Measurements from ENCODE around the gene SEC23A.
A peak's percentile ranks its signal among the peaks of the same experiment; 100 is the strongest.
"Not testable (repeated sequence)": the region's sequence is repeated elsewhere in the genome, so short reads cannot be mapped to it uniquely, and the experiment has no call there.

The SEC23A gene

GRCh38 chr14:39102969-39103957 lies at the start of gene SEC23A:
TSS of gene SEC23A (minus strand) at chr14:39103235. CDS start at chr14:39096118, 7,117 bp downstream.
- peak; percentile 62 to 78 for DNase-seq (ENCODE audit: low read depth in 2 of 2)

GRCh38 chr14:39145266-39145966 lies 42.4 kb upstream of the SEC23A start:
- DNase-seq (ENCODE audit: low read depth in 2 of 2): no peak

DNA sequence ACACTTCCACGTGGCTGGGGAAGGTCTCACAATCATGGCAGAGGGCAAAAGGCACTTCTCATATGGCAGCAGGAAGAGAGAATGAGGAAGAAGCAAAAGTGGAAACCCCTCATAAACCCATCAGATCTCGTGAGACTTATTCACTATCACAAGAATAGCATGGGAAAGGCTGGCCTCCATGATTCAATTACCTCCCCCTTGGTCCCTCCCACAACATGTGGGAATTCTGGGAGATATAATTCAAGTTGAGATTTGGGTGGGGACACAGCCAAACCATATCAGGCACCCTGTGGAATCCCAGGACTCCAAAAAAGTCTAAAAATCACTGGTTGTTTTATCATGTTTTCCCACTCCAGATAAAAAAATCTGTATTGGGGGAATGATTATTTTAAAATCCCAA lies 40.2 kb upstream of the SEC23A start:
- DNase-seq (ENCODE audit: low read depth in 2 of 2): not testable (repeated sequence)

DNA sequence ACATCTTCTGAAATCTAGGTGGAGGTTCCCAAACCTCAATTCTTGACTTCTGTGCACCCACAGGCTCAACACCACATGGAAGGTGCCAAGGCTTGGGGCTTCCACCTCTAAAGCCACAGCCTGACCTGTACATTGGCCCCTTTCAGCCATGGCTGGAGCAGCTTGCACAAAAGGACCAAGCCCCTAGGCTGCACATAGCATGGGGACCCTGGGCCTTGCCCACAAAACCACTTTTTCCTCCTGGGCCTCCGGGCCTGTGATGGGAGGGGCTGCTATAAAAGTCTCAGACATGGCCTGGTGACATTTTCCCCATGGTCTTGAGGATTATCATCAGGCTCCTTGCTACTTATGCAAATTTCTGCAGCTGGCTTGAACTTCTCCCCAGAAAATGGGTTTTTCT lies 38.6 kb upstream of the SEC23A start:
- DNase-seq (ENCODE audit: low read depth in 2 of 2): not testable (repeated sequence)

GRCh38 chr14:39140170-39140569 lies 37.1 kb upstream of the SEC23A start:
- no peak for DNase-seq (ENCODE audit: low read depth in 2 of 2)

- no peak for DNase-seq (ENCODE audit: low read depth in 2 of 2)
Observed at GRCh38 chr14:39138440-39138839, 35.4 kb upstream of the SEC23A start.

DNA sequence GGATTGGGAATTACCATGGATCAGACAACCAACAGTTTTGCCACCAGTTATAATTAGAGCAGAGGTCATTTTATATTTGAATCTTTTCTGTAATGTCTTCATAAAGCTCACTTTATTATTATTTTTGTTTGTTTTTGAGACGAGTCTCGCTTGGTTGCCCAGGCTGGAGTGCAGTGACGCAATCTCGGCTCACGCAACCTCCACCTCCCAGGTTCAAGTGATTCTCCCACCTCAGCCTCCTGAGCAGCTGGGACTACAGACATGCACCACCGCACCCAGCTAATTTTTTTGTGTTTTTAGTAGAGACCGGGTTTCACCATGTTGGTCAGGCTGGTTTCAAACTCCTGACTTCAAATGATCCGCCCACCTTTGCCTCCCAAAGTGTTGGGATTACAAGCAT lies 34.8 kb upstream of the SEC23A start:
- not testable (repeated sequence) for DNase-seq (ENCODE audit: low read depth in 2 of 2)

DNA sequence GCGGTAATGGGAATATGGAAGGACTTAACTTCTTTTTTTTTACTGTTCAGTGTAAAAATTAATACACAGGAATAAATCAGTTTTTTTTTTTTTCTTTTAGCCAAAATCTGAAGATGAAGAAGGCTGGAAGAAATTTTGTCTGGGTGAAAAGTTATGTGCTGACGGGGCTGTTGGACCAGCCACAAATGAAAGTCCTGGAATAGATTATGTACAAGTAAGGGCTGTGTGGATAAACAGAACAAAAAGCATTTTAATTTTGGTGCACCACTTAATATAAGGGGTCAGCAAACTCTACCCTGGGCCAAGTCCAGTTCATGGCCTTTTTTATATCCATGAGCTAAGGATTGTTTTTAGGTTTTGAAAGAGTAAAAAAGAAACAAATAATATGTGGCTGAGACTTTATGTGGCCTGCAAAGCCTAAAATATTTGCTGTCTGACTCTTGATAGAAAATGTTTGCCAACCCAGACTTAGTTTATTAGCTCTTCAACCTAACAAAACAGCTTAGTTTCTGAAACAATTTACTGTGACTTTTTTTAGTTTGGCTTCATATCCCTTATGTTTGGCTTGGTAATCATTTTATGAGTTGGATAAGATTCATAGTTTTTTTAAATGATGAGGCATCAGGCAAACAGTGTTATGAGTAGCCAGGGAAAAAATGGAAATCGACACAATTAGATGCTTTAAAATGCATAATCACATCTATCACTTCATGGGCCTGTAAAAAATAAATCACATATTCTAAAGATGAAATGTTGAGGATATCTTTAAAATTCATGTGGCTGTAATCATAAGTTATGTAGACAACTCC lies 19.5 kb upstream of the SEC23A start:
- no peak for DNase-seq (ENCODE audit: low read depth in 2 of 2)

GRCh38 chr14:39114073-39114838 lies 11.2 kb upstream of the SEC23A start, which contains the start of gene GEMIN2:
TSS of gene GEMIN2 (plus strand) at chr14:39114323. CDS start at chr14:39114339, 16 bp downstream.
- peak; percentile 87 to 91 for DNase-seq (ENCODE audit: low read depth in 2 of 2)

DNA sequence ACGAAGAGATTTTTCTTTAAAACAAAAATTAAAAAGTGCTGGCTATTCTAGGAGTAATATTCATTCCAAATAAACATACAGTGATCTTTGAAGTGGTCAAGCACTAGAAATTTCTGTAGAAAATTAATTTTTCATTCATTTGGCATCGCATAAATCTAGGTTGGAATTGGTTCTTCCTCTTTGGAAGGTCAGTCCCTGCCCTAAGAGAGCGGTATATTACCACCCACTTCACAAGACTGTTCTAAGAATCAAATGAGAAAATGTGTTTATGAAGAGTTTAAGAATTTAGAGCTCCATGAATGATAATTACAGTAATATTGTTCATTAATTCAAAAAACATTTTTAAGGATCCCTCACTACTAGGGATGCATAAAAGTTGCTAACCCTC lies 10.6 kb upstream of the SEC23A start:
- DNase-seq (ENCODE audit: low read depth in 2 of 2): no peak

DNA sequence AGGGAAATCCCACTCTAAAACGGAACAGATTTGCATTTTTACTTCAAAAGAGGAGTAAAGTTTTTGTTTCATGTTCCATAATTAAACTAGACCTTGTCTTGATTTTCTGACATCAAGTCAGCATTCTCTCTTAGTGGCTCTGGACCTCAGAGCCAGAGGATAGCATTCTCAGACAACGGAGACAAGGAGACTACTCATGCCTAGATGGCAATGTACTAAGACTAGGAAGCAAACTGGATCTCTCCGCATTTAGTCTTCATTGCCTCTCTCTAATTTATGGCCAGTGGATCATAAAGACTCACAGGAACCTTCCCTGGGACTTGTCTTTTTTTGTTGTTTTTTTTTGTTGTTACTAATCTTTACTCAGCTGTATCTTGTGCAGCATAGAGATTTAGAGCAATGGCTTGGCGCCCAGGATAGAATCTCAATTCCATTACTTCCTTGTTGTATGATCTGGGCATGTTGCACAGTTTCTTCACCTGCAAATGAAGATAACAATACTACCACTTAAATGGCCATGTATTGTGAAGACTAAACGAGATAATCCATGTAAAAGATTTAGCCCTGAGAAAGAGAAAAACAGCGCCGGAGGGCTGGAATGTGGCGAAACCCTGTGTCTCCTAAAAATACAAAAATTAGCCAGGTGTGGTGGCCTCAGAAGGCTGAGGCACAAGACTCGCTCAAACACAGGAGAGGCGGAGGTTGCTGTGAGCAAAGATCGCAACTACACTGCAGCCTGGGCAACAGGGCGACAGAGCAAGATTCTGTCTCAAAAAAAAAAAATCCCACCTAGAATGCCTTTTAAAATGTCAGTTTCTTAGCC lies 7.1 kb upstream of the SEC23A start:
- DNase-seq (ENCODE audit: low read depth in 2 of 2): no peak

DNA sequence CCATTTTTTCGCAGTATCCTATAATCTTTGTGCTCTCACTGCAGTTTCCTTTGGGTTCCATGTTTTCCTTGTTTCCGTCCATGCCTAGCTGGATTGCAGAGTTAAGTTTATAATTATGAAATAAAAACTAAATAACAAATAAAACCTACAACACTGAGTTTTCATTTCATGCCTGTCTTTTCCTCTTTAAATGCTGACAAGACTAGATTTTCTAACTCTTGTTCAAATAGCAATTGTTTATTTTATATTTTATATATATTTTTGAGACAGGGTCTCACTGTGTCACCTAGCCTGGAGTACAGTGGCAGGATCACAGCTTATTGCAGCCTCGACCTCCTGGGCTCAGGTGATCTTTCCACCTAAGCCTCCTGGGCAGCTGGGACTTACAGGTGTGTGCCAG lies 5.8 kb upstream of the SEC23A start:
- DNase-seq (ENCODE audit: low read depth in 2 of 2): no peak

DNA sequence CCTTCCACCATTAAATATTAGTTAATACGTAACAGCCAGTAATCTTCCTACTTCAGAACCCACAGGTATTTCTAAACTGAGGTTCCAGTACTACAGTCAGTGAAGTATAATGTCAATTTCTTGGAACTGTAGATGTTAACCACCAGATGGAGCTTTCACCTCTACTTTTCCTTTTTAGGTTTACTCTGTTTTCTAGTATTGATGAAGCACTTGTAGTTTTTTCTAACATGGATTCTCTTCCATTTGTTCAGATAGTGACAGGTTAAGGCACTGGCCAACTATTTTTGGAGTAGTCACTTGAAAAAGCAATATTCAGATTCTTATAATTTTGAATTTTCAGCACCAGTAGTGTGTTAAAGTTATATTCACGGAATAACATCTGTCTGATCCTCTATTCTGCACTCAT lies 4.6 kb upstream of the SEC23A start:
- no peak for DNase-seq (ENCODE audit: low read depth in 2 of 2)

GRCh38 chr14:39104078-39104801 lies 1.2 kb upstream of the SEC23A start:
- DNase-seq (ENCODE audit: low read depth in 2 of 2): not testable (repeated sequence)

DNA sequence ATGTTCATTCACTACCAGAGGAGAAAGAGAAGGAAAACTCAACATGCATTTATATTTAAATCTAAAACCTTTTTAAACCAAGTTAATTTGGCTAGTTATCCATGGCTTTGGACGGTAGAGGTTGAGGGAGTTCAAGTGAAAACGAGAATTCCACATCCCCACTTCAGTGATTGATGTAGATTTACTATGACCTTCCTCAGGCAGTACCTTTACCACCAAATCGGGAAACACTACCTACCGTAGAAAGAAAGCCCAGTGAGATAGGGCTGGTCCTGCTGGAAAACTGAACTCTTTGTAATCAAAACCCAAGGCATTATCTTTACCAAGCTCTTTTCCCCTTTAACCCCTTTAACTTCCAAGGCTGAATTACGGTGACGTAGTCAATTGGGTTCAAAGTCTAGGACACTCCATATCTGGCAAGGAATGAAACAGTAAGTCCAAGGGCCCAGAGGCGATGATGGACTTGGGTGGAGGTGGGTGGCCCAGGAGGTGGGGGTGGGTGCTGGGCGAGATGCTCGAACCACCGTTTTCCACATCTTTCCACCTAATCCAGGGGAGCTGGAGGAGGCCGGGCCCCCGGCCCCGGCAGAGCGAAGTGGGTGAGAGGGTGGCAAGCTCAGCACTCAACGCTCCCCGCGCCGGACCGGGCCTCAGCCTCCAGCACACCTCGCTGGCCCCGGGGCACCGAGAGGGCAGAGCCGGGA lies 618 bp downstream of the SEC23A start:
- DNase-seq (ENCODE audit: low read depth in 2 of 2): no peak

DNA sequence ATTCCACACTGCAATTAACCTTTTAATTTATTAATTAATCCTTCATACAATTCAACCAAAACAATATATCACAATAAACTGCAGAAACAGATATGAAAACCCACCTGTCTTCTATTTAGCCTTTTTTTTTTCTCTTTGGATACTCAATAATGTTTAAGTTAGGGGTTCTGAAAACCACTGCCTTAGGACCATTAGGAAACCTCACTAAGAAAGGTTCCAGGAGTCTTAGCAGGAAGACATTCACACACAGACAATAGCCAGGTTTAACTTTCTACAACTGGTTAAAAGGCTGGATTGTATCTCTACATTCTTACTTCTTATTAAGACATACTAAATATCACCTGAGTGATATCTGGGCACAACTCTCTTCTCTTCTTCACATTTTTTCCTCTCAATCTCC lies 3.3 kb downstream of the SEC23A start:
- no peak for DNase-seq (ENCODE audit: low read depth in 2 of 2)

GRCh38 chr14:39099215-39099614 lies 3.8 kb downstream of the SEC23A start:
- not testable (repeated sequence) for DNase-seq (ENCODE audit: low read depth in 2 of 2)

DNA sequence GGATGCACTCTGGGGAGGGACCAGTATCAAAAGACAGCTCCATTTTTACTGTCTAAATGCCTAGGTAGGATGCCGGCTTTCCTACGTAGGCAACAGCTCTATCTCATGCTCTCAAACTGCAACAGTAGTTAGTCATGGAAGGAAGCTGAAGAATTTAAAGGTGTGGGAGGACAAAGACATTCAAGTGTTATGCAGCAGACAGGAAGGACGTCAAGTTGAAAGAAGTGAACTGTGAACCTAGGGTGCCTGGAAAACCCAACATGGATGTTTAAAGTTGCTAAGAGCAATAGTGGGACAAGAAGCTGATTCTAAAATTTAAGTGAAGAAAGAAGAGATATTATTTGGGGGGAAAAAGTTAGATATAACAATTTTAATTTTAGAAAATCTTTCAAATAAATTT lies 5.9 kb downstream of the SEC23A start:
- no peak for DNase-seq (ENCODE audit: low read depth in 2 of 2)

DNA sequence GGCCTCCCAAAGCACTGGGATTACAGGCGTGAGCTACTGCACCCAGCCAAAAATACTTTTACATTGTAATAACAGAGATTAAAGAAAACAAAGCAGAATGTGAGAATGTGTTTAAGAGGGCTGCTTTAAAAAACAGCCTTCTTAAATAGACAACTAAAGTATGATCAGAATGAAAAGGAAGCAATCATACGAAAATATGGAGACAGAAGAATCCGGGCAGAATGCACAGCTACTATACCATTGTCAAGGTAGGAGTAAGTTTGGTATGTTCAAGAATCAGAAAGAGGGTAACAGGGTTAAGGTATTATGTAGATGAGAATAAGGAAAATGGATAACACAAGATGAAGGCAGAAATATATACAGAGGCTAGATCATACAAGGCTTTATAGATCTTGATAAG lies 8.5 kb downstream of the SEC23A start:
- DNase-seq (ENCODE audit: low read depth in 2 of 2): no peak

Data from stimulated activated CD4-positive, alpha-beta T cell treated with anti-CD3 and anti-CD28 coated beads, Interleukin-1b, Interleukin-23, amount 100 ng/mL, for 4 hours (primary cell).